SK-N-SH treated with all-trans-retinoic acid at 6 μM for 48 hours (cell line): ENCODE results near the gene MSRB3.

Source experiments
- ATAC-seq: fragments of 200-7000 bp; cut with Tn5 transposase; 3 replicates; pipeline ENCODE4 v1.9.1; 2020; ENCODE audit warnings: mild to moderate bottlenecking, moderate library complexity
- ARNTL ChIP-seq: fragments of 450-650 bp; formaldehyde crosslinking; IDR thresholded peaks from 2 replicates; pipeline ENCODE4 v1.5.0; 2020; ENCODE audit warnings: low read depth, mild to moderate bottlenecking, moderate library complexity, borderline replicate concordance
- BACH2 ChIP-seq: fragments of 250-450 bp; sonication (Bioruptor Pico); IDR thresholded peaks from 2 replicates; pipeline ENCODE4 v1.9.0; 2021; ENCODE audit warnings: mild to moderate bottlenecking, borderline replicate concordance
- CSDC2 ChIP-seq: fragments of 250-450 bp; sonication (Bioruptor Pico); IDR thresholded peaks from 2 replicates; pipeline ENCODE4 v1.5.0; 2020; ENCODE audit warnings: mild to moderate bottlenecking, moderate library complexity
- CSRNP3 ChIP-seq: fragments of 250-450 bp; sonication (Bioruptor Pico); IDR thresholded peaks from 2 replicates; pipeline ENCODE4 v1.5.1; 2021; ENCODE audit warnings: mild to moderate bottlenecking, moderate library complexity
- ESRRG ChIP-seq: fragments of 250-450 bp; sonication (Bioruptor Pico); IDR thresholded peaks from 2 replicates; pipeline ENCODE4 v1.6.1; 2021; ENCODE audit warnings: mild to moderate bottlenecking
- GLIS3 ChIP-seq: fragments of 250-450 bp; sonication (Bioruptor Pico); IDR thresholded peaks from 2 replicates; pipeline ENCODE4 v1.5.0; 2020; ENCODE audit warnings: mild to moderate bottlenecking, moderate library complexity
- ISL1 ChIP-seq: fragments of 250-450 bp; sonication (Bioruptor Pico); IDR thresholded peaks from 2 replicates; pipeline ENCODE4 v2.1.2; 2022; ENCODE audit warnings: mild to moderate bottlenecking, moderate library complexity
- OSR1 ChIP-seq: fragments of 250-450 bp; sonication (Bioruptor Pico); IDR thresholded peaks from 2 replicates; pipeline ENCODE4 v1.8.0; 2022; ENCODE audit warnings: moderate library complexity, mild to moderate bottlenecking, inconsistent platforms
- PATZ1 ChIP-seq: fragments of 250-450 bp; sonication (Bioruptor Pico); IDR thresholded peaks from 2 replicates; pipeline ENCODE4 v1.8.0; 2020; ENCODE audit warnings: mild to moderate bottlenecking, moderate library complexity, borderline replicate concordance
- PPARA ChIP-seq: fragments of 250-450 bp; sonication (Bioruptor Pico); IDR thresholded peaks from 2 replicates; pipeline ENCODE4 v1.5.0; 2020; ENCODE audit warnings: mild to moderate bottlenecking, borderline replicate concordance
- RARB ChIP-seq: fragments of 250-450 bp; sonication (Bioruptor Pico); IDR thresholded peaks from 2 replicates; pipeline ENCODE4 v1.8.0; 2021; ENCODE audit warnings: mild to moderate bottlenecking, moderate library complexity
- SNAI2 ChIP-seq: fragments of 250-450 bp; sonication (Bioruptor Pico); IDR thresholded peaks from 2 replicates; pipeline ENCODE4 v1.5.0; 2020; ENCODE audit warnings: mild to moderate bottlenecking, moderate library complexity
- TCF4 ChIP-seq: fragments of 250-450 bp; sonication (Bioruptor Pico); IDR thresholded peaks from 2 replicates; pipeline ENCODE4 v1.8.0; 2021; ENCODE audit warnings: mild to moderate bottlenecking, moderate library complexity, borderline replicate concordance
- TOX ChIP-seq: fragments of 250-450 bp; sonication (Bioruptor Pico); IDR thresholded peaks from 2 replicates; pipeline ENCODE4 v1.8.0; 2021; ENCODE audit warnings: mild to moderate bottlenecking, moderate library complexity, borderline replicate concordance
- TSHZ2 ChIP-seq: fragments of 250-450 bp; sonication (Bioruptor Pico); IDR thresholded peaks from 2 replicates; pipeline ENCODE4 v1.5.0; 2020; ENCODE audit warnings: mild to moderate bottlenecking, moderate library complexity
- ZC3H10 ChIP-seq: fragments of 250-450 bp; sonication (Bioruptor Pico); IDR thresholded peaks from 2 replicates; pipeline ENCODE4 v1.5.1; 2021; ENCODE audit warnings: mild to moderate bottlenecking, moderate library complexity
- ZFP3 ChIP-seq: fragments of 250-450 bp; sonication (Bioruptor Pico); IDR thresholded peaks from 2 replicates; pipeline ENCODE4 v1.5.0; 2020; ENCODE audit warnings: mild to moderate bottlenecking, moderate library complexity
- ZFP30 ChIP-seq: fragments of 450-650 bp; formaldehyde crosslinking; IDR thresholded peaks from 2 replicates; pipeline ENCODE4 v1.5.0; 2022; ENCODE audit warnings: mild to moderate bottlenecking, moderate library complexity
- ZNF565 ChIP-seq: fragments of 450-650 bp; formaldehyde crosslinking; conservative IDR thresholded peaks from 2 replicates; pipeline ENCODE4 v1.5.0; 2020; ENCODE audit warnings: low read depth, mild to moderate bottlenecking, moderate library complexity
- ZNF70 ChIP-seq: fragments of 450-650 bp; formaldehyde crosslinking; IDR thresholded peaks from 2 replicates; pipeline ENCODE4 v1.5.0; 2020; ENCODE audit warnings: mild to moderate bottlenecking, moderate library complexity
- ZNF8 ChIP-seq: fragments of 450-650 bp; formaldehyde crosslinking; IDR thresholded peaks from 2 replicates; pipeline ENCODE4 v1.5.0; 2020; ENCODE audit warnings: mild to moderate bottlenecking, moderate library complexity
- TF ChIP-seq, protein P1 (sequence below): fragments of 250-450 bp; sonication (Bioruptor Pico); IDR thresholded peaks from 2 replicates; pipeline ENCODE4 v1.5.1; 2020; ENCODE audit warnings: low read depth, mild to moderate bottlenecking, moderate library complexity
- TF ChIP-seq, protein P2 (sequence below): fragments of 250-450 bp; sonication (Bioruptor Pico); IDR thresholded peaks from 2 replicates; pipeline ENCODE4 v1.8.0; 2021; ENCODE audit warnings: low read depth, mild to moderate bottlenecking, moderate library complexity, borderline replicate concordance

The MSRB3 gene

DNA sequence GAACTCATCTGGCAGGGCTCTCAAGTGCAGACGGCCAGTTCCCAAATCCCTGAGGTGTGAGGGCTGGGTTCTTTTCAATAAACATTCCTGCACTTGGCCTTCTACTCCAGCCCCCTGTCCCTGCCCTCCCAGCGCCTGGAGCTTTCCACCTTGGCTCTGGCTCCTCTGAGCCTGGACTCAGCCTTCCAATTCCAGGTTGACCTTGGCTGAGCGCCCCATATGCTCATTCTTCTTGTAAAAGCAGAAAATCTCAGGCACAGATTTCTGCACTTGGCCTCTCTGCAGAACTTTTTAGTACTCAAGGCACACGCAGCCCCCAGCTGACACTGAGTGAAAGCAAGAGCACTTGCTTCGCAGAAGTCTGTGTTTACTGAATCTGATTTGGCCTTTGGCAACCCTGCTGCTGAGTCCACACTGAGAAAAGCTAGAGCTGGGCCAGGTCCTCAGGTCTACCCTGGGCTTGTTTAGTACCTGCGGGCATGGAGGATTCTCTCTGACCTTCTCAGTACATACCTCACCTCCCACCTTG lies 222.7 kb downstream of the MSRB3 start (continued):
- no peak for TF ChIP-seq CSRNP3 (CRISPR knock-in tag)
- TF ChIP-seq ZNF70 (CRISPR knock-in tag) = no peak
- no peak for TF ChIP-seq ISL1 (CRISPR knock-in tag)
- no peak for TF ChIP-seq ZFP3 (CRISPR knock-in tag)

DNA sequence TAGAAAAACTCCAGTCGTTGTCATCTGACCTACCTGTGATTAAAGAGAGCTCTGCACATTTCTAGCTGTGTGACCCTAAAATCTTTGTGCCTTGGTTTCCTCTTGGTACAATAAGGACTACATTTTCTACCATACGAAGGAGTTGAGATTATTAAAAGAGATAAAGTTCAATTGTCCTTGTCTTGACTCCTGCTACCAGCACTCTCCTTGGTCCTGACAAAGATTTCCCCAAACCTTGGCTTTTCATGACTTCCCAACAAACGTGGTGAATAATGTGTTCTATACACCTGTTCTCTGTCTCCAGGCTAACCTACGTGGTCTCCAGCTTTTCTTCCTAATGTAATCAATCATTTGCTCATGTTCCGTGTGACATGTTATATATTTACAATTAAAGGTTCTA lies 223.5 kb downstream of the MSRB3 start:
- TF ChIP-seq ZC3H10 (CRISPR knock-in tag) = no peak
- no peak for TF ChIP-seq TSHZ2 (CRISPR knock-in tag)
- no peak for TF ChIP-seq PPARA (CRISPR knock-in tag)
- TF ChIP-seq, protein P1, sequence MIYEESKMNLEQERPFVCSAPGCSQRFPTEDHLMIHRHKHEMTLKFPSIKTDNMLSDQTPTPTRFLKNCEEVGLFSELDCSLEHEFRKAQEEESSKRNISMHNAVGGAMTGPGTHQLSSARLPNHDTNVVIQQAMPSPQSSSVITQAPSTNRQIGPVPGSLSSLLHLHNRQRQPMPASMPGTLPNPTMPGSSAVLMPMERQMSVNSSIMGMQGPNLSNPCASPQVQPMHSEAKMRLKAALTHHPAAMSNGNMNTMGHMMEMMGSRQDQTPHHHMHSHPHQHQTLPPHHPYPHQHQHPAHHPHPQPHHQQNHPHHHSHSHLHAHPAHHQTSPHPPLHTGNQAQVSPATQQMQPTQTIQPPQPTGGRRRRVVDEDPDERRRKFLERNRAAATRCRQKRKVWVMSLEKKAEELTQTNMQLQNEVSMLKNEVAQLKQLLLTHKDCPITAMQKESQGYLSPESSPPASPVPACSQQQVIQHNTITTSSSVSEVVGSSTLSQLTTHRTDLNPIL (CRISPR knock-in tag) = no peak
- TF ChIP-seq, protein P2, sequence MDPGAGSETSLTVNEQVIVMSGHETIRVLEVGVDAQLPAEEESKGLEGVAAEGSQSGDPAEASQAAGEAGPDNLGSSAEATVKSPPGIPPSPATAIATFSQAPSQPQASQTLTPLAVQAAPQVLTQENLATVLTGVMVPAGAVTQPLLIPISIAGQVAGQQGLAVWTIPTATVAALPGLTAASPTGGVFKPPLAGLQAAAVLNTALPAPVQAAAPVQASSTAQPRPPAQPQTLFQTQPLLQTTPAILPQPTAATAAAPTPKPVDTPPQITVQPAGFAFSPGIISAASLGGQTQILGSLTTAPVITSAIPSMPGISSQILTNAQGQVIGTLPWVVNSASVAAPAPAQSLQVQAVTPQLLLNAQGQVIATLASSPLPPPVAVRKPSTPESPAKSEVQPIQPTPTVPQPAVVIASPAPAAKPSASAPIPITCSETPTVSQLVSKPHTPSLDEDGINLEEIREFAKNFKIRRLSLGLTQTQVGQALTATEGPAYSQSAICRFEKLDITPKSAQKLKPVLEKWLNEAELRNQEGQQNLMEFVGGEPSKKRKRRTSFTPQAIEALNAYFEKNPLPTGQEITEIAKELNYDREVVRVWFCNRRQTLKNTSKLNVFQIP (CRISPR knock-in tag) = no peak
- no peak for TF ChIP-seq SNAI2 (CRISPR knock-in tag)
- no peak for TF ChIP-seq ZNF8 (CRISPR knock-in tag)
- no peak for TF ChIP-seq ZFP30 (CRISPR knock-in tag)
- no peak for TF ChIP-seq ZNF70 (CRISPR knock-in tag)
- TF ChIP-seq OSR1 (CRISPR knock-in tag) = no peak
- no peak for TF ChIP-seq ARNTL
- TF ChIP-seq ESRRG (CRISPR knock-in tag) = no peak
- TF ChIP-seq BACH2 (CRISPR knock-in tag) = no peak
- TF ChIP-seq ZFP3 (CRISPR knock-in tag) = no peak
- no peak for TF ChIP-seq GLIS3
- no peak for TF ChIP-seq ZNF565 (CRISPR knock-in tag)
- no peak for TF ChIP-seq CSRNP3 (CRISPR knock-in tag)
- TF ChIP-seq, all 23 proteins: peak for 0
- no peak for ATAC-seq

DNA sequence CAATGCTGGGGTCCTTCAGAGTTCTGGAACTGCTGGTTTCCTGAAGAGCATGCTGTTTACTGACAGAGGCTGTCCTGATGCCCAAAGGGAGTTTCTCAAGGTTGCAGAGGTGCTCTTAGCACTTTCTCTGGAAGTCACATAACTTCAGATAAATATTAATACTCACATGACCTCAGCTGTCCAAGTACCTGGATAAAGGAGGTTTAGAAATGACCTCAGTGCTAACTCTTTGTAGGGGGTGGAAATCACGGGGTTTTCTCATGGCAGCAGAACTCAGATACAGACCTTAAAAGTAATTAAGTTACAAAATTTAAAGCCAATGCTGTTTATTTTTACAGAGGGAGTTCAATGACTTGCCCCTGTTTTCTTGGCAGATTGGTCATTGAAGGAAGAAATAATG lies 225.9 kb downstream of the MSRB3 start:
- no peak for ATAC-seq
- TF ChIP-seq RARB (CRISPR knock-in tag) (no peak), ARNTL (no peak), PATZ1 (CRISPR knock-in tag) (no peak), TOX (CRISPR knock-in tag) (no peak), TCF4 (CRISPR knock-in tag) (no peak), CSRNP3 (CRISPR knock-in tag) (no peak), SNAI2 (CRISPR knock-in tag) (no peak), CSDC2 (no peak), OSR1 (CRISPR knock-in tag) (no peak), ZFP3 (CRISPR knock-in tag) (no peak)
- TF ChIP-seq, protein P1 (CRISPR knock-in tag) = no peak
- TF ChIP-seq, protein P2 (CRISPR knock-in tag) = no peak
